ENCODE data around the gene ING3.

ING3 gene

DNA sequence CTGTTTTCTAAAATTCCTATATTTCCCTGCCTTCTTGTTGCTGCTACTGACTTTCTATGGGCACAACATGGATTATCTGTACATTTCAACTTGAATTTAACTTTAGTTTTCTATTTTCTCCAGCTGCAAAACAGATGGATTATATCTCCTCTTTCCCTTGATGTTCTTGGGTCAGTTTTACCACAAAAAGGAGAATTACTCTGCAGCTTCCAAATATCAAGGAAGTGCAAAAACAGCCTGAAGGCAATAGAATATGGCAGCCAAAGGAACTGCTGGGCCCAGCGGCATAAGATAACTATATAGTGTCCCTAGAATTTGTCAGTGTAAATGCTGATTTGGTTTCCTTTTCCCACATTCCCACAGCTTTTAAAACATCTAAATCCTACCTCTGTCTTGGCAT lies 67.0 kb downstream of the ING3 start:
- H3K27me3 Mint-ChIP-seq: no peaks in the 10 kb centered on the region
- no peaks in the 10 kb centered on the region for H3K9me3 Mint-ChIP-seq
- H3K4me3 Mint-ChIP-seq: no peak overlapping the region
- no peaks in the 10 kb centered on the region for H3K4me1 Mint-ChIP-seq (ENCODE audit: low read depth)
- no peak overlapping the region for H3K27ac Mint-ChIP-seq
- no peaks in the 10 kb centered on the region for H3K36me3 Mint-ChIP-seq (ENCODE audit: low read depth)

DNA sequence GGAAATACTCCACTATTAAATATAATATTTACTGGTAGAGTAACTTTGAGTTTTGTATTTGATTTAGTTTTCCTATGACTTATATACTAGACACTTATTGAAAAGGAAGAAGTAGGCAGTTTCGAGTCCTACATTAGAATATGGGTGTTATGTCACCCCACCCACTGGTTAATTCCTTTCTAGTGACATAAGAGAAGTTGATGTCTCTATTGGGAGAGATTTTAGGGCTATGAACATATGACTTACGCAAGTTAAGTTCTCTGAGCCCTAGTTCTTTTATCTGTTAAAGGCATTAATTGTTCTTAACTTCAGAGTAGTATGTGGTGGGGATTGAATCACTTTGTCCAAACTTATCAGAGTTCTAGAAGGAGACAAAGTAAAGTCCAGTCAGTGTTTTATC lies 68.4 kb downstream of the ING3 start:
- Mint-ChIP-seq H3K27ac (no peak overlapping the region), H3K9me3 (no peaks in the 10 kb centered on the region), H3K27me3 (no peaks in the 10 kb centered on the region), H3K4me3 (no peak overlapping the region), H3K4me1 (ENCODE audit: low read depth) (no peaks in the 10 kb centered on the region), H3K36me3 (ENCODE audit: low read depth) (no peaks in the 10 kb centered on the region)

DNA sequence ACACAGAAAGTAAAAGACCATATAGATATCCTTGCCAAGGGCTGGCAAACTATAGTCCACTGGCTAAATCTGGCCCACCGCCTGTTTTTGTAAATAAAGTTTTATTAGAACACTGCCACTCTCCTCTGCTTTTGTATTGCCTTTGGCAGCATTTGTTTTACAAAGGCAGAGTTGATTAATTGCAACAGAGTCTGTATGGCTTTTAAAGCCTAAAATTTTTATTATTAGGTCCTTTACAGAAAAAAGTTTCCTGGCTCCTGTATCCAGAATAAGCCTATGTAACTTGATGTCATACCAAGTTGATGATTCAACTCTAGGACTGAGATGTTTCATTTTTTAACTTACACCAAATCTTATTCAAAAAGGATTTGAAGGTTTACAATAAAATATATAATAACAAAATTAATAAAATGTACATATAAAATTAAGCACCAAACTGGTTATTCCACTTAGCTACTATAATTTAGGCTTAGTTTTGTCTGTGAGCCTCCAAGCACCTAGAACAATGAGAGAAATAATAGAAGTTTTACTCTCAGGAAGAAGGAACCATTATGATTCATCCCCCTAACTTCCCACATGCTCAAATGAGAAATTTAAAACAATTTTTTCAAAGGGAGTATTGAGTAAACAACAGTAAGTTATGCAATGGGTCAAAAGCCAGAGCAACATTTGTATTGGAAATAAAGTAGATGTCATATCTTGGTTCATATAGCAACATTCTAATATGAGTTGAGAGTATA lies 69.8 kb downstream of the ING3 start:
- Mint-ChIP-seq H3K4me3 (no peak overlapping the region), H3K27me3 (no peaks in the 10 kb centered on the region), H3K4me1 (ENCODE audit: low read depth) (no peaks in the 10 kb centered on the region), H3K9me3 (no peaks in the 10 kb centered on the region), H3K27ac (no peak overlapping the region), H3K36me3 (ENCODE audit: low read depth) (no peaks in the 10 kb centered on the region)

DNA sequence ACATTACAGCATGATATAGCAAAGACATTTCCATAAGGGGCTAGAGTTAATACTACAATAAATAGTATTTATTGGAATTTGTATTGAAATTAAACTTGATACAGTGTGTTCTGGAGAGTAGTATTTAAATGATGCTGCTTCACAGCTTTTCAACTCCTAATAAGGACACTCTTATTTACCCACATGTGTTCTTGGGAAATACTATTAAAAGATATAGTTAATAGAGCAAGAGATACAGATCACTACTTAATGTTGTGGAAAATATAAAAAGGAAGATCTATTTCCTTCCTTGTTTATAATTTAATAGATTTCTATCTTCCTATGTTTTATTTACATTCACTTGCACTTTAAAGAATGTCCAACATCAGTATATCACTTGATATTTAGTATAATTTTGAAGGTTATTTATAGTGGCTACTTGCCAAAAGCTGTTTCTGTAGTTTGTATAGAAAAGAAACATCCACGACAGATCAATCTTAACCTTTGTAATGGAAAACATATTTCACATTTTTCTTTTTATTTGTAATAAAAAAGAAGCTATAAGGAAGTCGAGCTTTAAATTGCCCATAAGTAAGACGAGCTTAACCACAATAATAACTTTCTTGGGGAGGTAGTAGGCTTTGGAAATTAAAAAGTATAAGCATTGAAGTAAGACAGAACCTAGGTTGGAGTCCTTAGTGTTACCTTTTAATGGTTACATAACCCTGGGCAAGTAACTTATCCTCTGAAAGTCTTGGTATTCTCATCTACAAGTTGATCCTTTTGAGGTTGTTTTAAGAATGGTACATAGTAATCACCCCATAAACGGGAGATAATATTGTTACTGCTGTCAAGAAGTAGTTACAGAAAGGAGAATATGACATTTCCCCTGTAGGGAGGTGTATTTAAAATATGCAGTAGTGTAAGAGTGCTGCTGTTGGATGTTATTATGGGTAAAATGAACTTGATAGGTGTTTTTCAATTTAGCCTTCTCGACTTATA lies 70.7 kb downstream of the ING3 start:
- H3K27me3 Mint-ChIP-seq: peaks cover 6% of the 10 kb centered on the region
- H3K4me1 Mint-ChIP-seq (ENCODE audit: low read depth): no peaks in the 10 kb centered on the region
- H3K36me3 Mint-ChIP-seq (ENCODE audit: low read depth): no peaks in the 10 kb centered on the region
- no peak overlapping the region for H3K27ac Mint-ChIP-seq
- H3K4me3 Mint-ChIP-seq: no peak overlapping the region
- peaks cover 2% of the 10 kb centered on the region for H3K9me3 Mint-ChIP-seq

DNA sequence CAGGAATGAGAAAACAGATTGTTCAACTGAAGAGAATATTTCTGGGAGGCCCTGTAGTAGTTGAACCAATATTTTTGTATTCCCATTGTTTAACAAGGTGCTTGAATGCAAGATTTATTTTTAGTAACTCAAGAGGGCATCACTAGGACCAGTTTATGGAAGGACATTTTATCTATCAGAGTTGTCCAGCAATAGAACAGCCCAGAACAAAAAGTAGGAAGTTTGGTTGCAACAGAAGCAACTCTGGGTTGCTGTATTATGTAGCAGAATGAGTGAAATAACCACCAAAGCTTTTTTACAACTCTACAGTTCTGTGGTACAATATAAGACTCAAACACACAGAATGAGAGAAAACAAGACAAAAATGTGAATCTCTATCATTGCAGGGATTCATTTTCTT lies 72.6 kb downstream of the ING3 start:
- Mint-ChIP-seq H3K36me3 (ENCODE audit: low read depth) (no peaks in the 10 kb centered on the region), H3K27ac (no peak overlapping the region), H3K27me3 (peaks cover 6% of the 10 kb centered on the region)

DNA sequence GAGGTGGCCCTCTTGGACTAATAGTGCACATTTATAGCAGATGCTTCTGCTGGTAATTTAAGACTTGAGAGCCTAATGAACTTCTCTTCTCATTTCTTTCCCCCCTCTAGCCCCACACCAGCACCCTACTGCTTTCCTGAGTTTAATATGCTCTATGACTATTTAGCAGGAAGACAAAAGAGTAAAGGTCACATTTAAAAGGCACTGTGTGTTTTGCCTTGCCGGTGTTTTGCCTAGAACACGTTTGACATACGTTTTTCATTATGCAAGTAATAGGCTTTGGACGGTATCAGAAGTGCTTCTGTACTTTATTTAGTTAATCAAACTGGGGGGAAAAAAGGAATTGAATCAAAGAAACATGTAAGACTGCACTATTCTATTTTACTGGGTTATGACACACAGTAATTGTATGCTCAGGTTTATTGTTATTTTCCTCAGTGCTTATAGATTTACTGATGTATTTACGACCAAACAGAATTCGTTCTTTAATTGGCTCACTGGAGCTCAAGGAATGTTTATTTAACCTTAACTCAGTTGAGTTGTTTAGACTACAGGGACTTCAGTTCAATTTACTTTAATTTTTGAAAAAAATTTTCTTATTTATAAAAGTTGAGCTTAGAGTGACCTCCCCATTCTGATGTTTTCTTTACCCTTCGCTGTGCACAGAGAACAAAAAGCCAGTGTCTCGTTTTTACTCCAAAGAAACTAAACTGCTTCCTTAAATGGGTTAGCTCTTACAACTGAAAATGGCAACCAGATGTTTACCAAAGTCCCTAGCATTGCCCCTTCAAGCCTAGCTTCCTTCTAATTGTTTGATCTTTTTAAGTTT lies 73.3 kb downstream of the ING3 start:
- H3K36me3 Mint-ChIP-seq (ENCODE audit: low read depth): no peaks in the 10 kb centered on the region
- H3K9me3 Mint-ChIP-seq: peaks cover 3% of the 10 kb centered on the region
- H3K27ac Mint-ChIP-seq: no peak overlapping the region
- no peak overlapping the region for H3K4me3 Mint-ChIP-seq
- H3K27me3 Mint-ChIP-seq: peaks cover 6% of the 10 kb centered on the region
- no peaks in the 10 kb centered on the region for H3K4me1 Mint-ChIP-seq (ENCODE audit: low read depth)

More for the DNA sequence above, 72.6 kb downstream of the ING3 start:
- H3K4me3 Mint-ChIP-seq: no peak overlapping the region
- H3K4me1 Mint-ChIP-seq (ENCODE audit: low read depth): no peaks in the 10 kb centered on the region
- H3K9me3 Mint-ChIP-seq: peaks cover 3% of the 10 kb centered on the region

DNA sequence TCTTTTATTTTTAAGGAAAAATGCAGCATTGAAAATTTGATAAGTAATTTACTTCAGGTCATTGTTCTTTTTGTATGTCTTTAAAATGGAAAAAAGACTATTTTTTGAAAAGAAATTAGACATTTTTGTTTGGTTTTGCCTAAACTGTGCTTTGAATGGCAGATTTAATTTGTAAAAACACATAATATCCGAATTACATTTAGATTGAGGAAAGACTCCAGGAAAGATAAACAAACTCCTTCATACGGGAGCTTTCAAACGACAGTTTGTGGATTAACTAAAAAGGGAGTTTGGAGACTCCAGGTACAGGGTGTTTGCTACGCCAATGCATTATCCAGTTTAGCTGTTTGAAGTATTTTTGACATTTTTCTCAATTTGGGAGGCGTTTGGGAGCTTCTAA lies 74.0 kb downstream of the ING3 start:
- peaks cover 6% of the 10 kb centered on the region for H3K27me3 Mint-ChIP-seq
- H3K4me3 Mint-ChIP-seq: no peak overlapping the region
- no peaks in the 10 kb centered on the region for H3K4me1 Mint-ChIP-seq (ENCODE audit: low read depth)
- no peak overlapping the region for H3K27ac Mint-ChIP-seq
- H3K9me3 Mint-ChIP-seq: peaks cover 3% of the 10 kb centered on the region
- H3K36me3 Mint-ChIP-seq (ENCODE audit: low read depth): no peaks in the 10 kb centered on the region

DNA sequence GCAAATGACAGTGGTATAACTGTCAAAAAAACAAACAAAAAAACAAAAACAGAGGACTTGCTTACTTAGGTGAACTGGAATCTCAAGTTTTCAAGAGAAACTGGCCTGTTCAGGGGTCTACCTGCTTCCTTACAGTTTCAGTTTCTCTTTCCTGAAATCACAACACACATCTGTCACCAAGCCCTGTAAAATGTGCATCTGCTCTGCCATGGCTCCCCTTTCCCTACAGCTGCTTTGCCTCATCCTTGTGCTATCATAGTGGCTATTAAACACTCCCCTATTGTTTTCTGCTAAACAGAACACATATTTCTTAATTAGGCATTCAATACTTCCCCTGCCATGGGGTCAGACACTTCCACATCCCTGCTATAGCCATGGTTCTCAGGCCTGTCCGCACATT lies 75.6 kb downstream of the ING3 start:
- Mint-ChIP-seq H3K9me3 (peaks cover 3% of the 10 kb centered on the region), H3K36me3 (ENCODE audit: low read depth) (no peaks in the 10 kb centered on the region), H3K27me3 (peaks cover 6% of the 10 kb centered on the region), H3K27ac (no peak overlapping the region), H3K4me3 (no peak overlapping the region), H3K4me1 (ENCODE audit: low read depth) (no peaks in the 10 kb centered on the region)

DNA sequence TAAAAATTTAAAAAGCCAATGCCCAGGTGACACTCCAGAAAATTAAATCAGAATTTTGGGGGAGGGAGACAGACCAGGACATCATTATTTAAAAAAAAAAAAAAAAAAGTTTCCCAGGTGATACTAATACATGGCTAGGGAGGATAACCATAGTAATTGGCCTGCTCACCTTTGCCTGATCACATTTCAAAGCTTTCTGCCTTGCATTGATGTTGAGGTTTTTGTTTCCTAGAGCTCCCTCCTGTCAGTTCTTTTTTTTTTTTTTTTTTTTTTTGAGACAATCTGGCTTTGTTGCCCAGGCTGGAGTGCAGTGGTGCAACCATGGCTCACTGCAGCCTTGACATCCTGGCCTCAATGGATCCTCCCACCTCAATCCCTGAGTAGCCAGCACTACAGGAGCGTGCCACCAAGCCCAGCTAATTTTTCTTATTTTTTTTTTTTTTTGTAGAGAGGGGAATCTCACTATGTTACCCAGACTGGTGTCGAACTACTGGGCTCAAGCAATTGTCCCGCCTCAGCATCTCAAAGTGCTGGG lies 76.1 kb downstream of the ING3 start:
- H3K27me3 Mint-ChIP-seq: peaks cover 6% of the 10 kb centered on the region
- no peak overlapping the region for H3K27ac Mint-ChIP-seq

More for the DNA sequence above, 76.1 kb downstream of the ING3 start:
- H3K36me3 Mint-ChIP-seq (ENCODE audit: low read depth): no peaks in the 10 kb centered on the region
- H3K4me1 Mint-ChIP-seq (ENCODE audit: low read depth): no peaks in the 10 kb centered on the region
- H3K9me3 Mint-ChIP-seq: peaks cover 3% of the 10 kb centered on the region
- H3K4me3 Mint-ChIP-seq: no peak overlapping the region
